Measurements from ENCODE around the gene C2orf49. TPM values are rescaled to one million over a fixed set of nuclear protein-coding genes. Genes with fewer than 3 reads are reported as not detected.
A peak's percentile ranks its signal among the peaks of the same experiment; 100 is the strongest.

Gene C2orf49
- total RNA-seq, 1 donor from 2014 or later, result 21.6 TPM

DNA sequence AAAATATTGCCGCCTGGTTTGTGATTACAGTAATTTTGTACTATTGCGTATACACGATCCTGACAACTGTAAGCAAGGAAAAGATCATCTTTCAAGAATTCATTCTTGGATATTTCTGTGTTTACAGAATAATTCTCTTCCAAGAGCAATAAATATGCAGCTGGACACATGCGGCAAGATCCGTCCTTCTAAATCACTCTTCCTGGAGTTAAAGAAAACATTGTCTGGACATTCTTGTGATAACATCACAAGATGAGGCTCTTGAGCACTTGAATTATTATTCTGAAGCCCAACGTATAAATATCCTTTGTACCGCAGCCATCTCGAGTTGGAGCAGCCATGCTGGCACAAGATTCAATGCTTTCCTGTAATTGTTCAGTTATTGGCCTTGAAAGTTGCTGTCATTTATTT, 51.6 kb downstream of the C2orf49 start:
- H4K20me1 ChIP-seq (ENCODE audit: insufficient read depth, low read length), result peaks cover 82% of the 10 kb centered on the region
- Mint-ChIP-seq H3K4me3 (ENCODE audit: unreplicated experiment) (no peak overlapping the region), H3K27ac (ENCODE audit: unreplicated experiment) (no peak overlapping the region), H3K4me1 (ENCODE audit: low read depth, unreplicated experiment) (peaks cover 20% of the 10 kb centered on the region), H3K36me3 (ENCODE audit: low read depth, unreplicated experiment) (peaks cover 44% of the 10 kb centered on the region), H3K27me3 (ENCODE audit: low read depth, unreplicated experiment) (no peaks in the 10 kb centered on the region), H3K9me3 (ENCODE audit: unreplicated experiment) (peaks cover 3% of the 10 kb centered on the region)
- FAIRE-seq (peak; percentile 84), DNase-seq (ENCODE audit: low read depth) (peak; percentile 99)
- H3K4me2 ChIP-seq (ENCODE audit: low read length), result peak overlapping the region; percentile 51
- no peak overlapping the region for H2AFZ ChIP-seq (ENCODE audit: low read depth, low read length)
- no peak overlapping the region for H3K4me3 ChIP-seq (ENCODE audit: insufficient read depth, low read depth, low read length)
- peaks cover 58% of the 10 kb centered on the region for H3K36me3 ChIP-seq (ENCODE audit: insufficient read depth, low read length)
- peaks cover 99% of the 10 kb centered on the region for H3K79me2 ChIP-seq (ENCODE audit: insufficient read depth, low read length)
- H3K4me1 ChIP-seq (ENCODE audit: insufficient read depth, low read length), result peaks cover 63% of the 10 kb centered on the region
- TF ChIP-seq EZH2 (IDR thresholded peaks at IDR 0.05; ENCODE audit: insufficient read depth, low read length) (no peak), CTCF (IDR thresholded peaks at IDR 0.05; ENCODE audit: insufficient read depth, low read depth, low read length) (no peak)
- H3K9ac ChIP-seq (ENCODE audit: low read length), result peak overlapping the region; percentile 70
- H3K27me3 ChIP-seq (ENCODE audit: insufficient read depth, low read length), result no peaks in the 10 kb centered on the region
- H3K9me3 ChIP-seq (ENCODE audit: insufficient read depth, low read depth, low read length), result no peaks in the 10 kb centered on the region
- peak overlapping the region; percentile 99 for H3K27ac ChIP-seq (ENCODE audit: low read depth, low read length)

- H3K9me3 Mint-ChIP-seq (ENCODE audit: unreplicated experiment), result peaks cover 3% of the 10 kb centered on the region
- Histone ChIP-seq H3K27ac (ENCODE audit: low read depth, low read length) (peak overlapping the region; percentile 99), H3K4me1 (ENCODE audit: insufficient read depth, low read length) (peaks cover 76% of the 10 kb centered on the region), H2AFZ (ENCODE audit: low read depth, low read length) (no peak overlapping the region), H3K36me3 (ENCODE audit: insufficient read depth, low read length) (peaks cover 58% of the 10 kb centered on the region), H3K27me3 (ENCODE audit: insufficient read depth, low read length) (no peaks in the 10 kb centered on the region), H3K4me2 (ENCODE audit: low read length) (peak overlapping the region; percentile 94), H3K79me2 (ENCODE audit: insufficient read depth, low read length) (peaks cover 99% of the 10 kb centered on the region), H4K20me1 (ENCODE audit: insufficient read depth, low read length) (peaks cover 79% of the 10 kb centered on the region), H3K9ac (ENCODE audit: low read length) (peak overlapping the region; percentile 50), H3K4me3 (ENCODE audit: insufficient read depth, low read depth, low read length) (no peak overlapping the region), H3K9me3 (ENCODE audit: insufficient read depth, low read depth, low read length) (no peaks in the 10 kb centered on the region)
- FAIRE-seq (no peak), DNase-seq (ENCODE audit: low read depth) (no peak)
- H3K4me3 Mint-ChIP-seq (ENCODE audit: unreplicated experiment), result no peak overlapping the region
- H3K4me1 Mint-ChIP-seq (ENCODE audit: low read depth, unreplicated experiment), result peaks cover 31% of the 10 kb centered on the region
- no peaks in the 10 kb centered on the region for H3K27me3 Mint-ChIP-seq (ENCODE audit: low read depth, unreplicated experiment)
- H3K36me3 Mint-ChIP-seq (ENCODE audit: low read depth, unreplicated experiment), result peaks cover 43% of the 10 kb centered on the region
- TF ChIP-seq CTCF (IDR thresholded peaks at IDR 0.05; ENCODE audit: insufficient read depth, low read depth, low read length) (no peak), EZH2 (IDR thresholded peaks at IDR 0.05; ENCODE audit: insufficient read depth, low read length) (no peak)
- no peak overlapping the region for H3K27ac Mint-ChIP-seq (ENCODE audit: unreplicated experiment)
These were observed 53.1 kb downstream of the C2orf49 start for GRCh38 chr2:105390454-105390853.

- Mint-ChIP-seq H3K27ac (ENCODE audit: unreplicated experiment) (peak overlapping the region; percentile 50), H3K4me3 (ENCODE audit: unreplicated experiment) (peak overlapping the region; percentile 9), H3K4me1 (ENCODE audit: low read depth, unreplicated experiment) (peaks cover 38% of the 10 kb centered on the region), H3K9me3 (ENCODE audit: unreplicated experiment) (peaks cover 3% of the 10 kb centered on the region), H3K27me3 (ENCODE audit: low read depth, unreplicated experiment) (no peaks in the 10 kb centered on the region), H3K36me3 (ENCODE audit: low read depth, unreplicated experiment) (peaks cover 41% of the 10 kb centered on the region)
- Histone ChIP-seq H3K79me2 (ENCODE audit: insufficient read depth, low read length) (peaks cover 99% of the 10 kb centered on the region), H3K4me1 (ENCODE audit: insufficient read depth, low read length) (peaks cover 83% of the 10 kb centered on the region), H3K9me3 (ENCODE audit: insufficient read depth, low read depth, low read length) (no peaks in the 10 kb centered on the region), H3K36me3 (ENCODE audit: insufficient read depth, low read length) (peaks cover 57% of the 10 kb centered on the region), H3K27ac (ENCODE audit: low read depth, low read length) (peak overlapping the region; percentile 99), H3K9ac (ENCODE audit: low read length) (peak overlapping the region; percentile 100), H3K4me2 (ENCODE audit: low read length) (peak overlapping the region; percentile 94), H3K4me3 (ENCODE audit: insufficient read depth, low read depth, low read length) (peak overlapping the region; percentile 0), H3K27me3 (ENCODE audit: insufficient read depth, low read length) (no peaks in the 10 kb centered on the region), H4K20me1 (ENCODE audit: insufficient read depth, low read length) (peaks cover 79% of the 10 kb centered on the region), H2AFZ (ENCODE audit: low read depth, low read length) (no peak overlapping the region)
- FAIRE-seq (no peak), DNase-seq (ENCODE audit: low read depth) (peak; percentile 87)
- no peak for TF ChIP-seq CTCF (IDR thresholded peaks at IDR 0.05; ENCODE audit: insufficient read depth, low read depth, low read length)
- no peak for TF ChIP-seq EZH2 (IDR thresholded peaks at IDR 0.05; ENCODE audit: insufficient read depth, low read length)
These were observed 53.8 kb downstream of the C2orf49 start for GRCh38 chr2:105391058-105391627.
